ENCODE results near the gene FAM53B.

DNA sequence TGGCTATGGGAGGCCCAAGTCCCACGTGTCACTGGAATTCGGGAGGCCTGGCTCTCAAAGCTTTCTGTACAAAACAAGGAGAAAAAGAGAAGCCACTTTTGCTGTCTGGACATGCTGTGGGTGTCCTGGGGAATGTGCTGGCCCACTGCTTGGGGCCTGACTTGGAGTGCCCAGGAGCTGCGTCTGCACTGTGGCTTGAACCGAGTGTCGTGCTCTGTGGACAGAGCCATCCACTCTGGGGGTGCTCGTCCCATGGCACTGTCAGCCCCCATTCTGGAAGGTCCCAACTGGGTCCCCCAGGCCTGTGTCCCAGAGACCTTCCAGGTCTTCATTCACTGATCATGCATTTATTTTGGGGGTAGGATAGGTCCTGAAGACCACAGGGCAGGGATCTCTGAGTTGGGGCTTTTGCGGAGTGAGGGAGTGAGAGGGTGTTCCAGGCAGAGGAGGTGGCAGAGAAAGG is 144.6 kb downstream of the FAM53B start:
- TF ChIP-seq POLR2AphosphoS5 (IDR thresholded peaks at IDR 0.05) (no peak), POLR2A (IDR thresholded peaks at IDR 0.05) (no peak), EP300 (IDR thresholded peaks at IDR 0.05; ENCODE audit: low read depth) (no peak)
- TF ChIP-seq, protein P1, sequence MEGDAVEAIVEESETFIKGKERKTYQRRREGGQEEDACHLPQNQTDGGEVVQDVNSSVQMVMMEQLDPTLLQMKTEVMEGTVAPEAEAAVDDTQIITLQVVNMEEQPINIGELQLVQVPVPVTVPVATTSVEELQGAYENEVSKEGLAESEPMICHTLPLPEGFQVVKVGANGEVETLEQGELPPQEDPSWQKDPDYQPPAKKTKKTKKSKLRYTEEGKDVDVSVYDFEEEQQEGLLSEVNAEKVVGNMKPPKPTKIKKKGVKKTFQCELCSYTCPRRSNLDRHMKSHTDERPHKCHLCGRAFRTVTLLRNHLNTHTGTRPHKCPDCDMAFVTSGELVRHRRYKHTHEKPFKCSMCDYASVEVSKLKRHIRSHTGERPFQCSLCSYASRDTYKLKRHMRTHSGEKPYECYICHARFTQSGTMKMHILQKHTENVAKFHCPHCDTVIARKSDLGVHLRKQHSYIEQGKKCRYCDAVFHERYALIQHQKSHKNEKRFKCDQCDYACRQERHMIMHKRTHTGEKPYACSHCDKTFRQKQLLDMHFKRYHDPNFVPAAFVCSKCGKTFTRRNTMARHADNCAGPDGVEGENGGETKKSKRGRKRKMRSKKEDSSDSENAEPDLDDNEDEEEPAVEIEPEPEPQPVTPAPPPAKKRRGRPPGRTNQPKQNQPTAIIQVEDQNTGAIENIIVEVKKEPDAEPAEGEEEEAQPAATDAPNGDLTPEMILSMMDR (IDR thresholded peaks at IDR 0.05) = no peak
